SKM-1 (cell line): ENCODE measurements around the gene KIF5C.
"Not testable (repeated sequence)": the region's sequence is repeated elsewhere in the genome, so short reads cannot be mapped to it uniquely, and the experiment has no call there.

Source experiments
- DNase-seq: peaks from one replicate; lab custom pipeline; 2025; ENCODE audit not compliant: unreplicated experiment; lab: John Stamatoyannopoulos, UW

The KIF5C gene

DNA sequence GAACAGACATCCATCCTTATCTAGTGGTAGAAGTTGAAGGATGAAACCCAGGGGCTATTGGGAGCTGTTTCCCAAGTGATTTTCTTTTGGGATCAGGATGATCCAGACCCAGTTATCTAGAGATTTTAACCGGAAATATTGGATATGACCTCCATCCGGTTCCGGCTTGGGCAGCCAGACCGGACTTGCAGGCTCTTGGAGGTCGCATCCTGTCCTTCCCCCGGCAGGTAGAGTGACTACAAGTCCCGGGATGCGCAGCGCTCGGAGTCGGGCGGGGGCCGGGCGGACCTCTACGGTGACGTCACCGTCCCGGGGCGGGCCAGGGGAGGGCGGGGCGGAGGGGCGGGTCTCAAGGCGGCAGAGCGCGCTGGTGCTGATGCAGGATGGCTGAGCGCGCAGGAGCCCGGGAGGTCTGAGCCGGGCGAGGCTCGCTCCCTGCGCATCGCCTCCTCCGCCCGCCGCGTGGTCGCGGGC, at the start of gene KIF5C:
TSS of gene KIF5C (plus strand) at position 360 of the 474 bp plus-strand sequence. CDS start 391 bp downstream, outside the sequence.
- DNase-seq, result no peak

- DNase-seq, result no peak
Measured at GRCh38 chr2:148826791-148827190, 48.2 kb upstream of the KIF5C start.

GRCh38 chr2:148828941-148829340, 46.1 kb upstream of the KIF5C start:
- no peak for DNase-seq

DNA sequence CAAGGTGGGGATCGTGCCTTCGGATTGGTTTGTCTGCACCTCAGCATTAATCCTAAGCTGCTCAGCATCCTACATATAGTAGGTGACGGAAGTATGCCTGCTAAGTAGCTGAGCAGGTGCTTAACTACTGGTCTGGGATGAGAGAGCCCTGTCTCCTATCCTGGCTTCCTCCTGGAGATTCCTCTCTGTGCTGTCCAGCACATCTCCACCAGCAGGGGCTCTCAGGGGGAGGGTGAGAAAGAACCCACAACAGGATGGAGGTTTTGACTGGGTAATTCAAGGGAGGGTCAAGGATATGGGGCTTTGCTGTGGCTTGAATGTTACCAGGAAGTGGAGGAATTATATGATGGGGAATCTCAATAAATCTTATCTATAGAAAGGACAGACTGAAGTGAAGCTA, 45.4 kb upstream of the KIF5C start:
- no peak for DNase-seq

DNA sequence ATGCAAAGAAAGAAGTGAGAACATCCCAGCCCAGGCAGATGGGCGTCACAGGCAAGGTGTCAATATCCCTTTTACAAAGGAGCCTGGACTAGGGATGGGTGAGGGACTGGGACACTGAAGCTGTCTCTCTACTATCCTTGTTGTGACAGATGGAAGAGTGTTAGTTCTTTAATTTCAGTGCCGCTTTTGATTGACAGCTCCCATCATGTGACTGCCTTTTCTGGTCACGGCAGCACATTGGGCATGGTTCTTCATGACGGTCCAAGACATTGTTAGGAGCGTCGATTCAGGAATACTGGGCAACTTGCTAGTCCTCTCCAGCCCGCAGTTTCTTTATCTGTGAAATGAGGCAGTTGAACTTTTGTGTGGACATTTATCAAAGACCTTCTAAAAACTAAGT, 42.4 kb upstream of the KIF5C start:
- DNase-seq, result no peak

GRCh38 chr2:148842050-148842449, 33.0 kb upstream of the KIF5C start:
- DNase-seq, result no peak

DNA sequence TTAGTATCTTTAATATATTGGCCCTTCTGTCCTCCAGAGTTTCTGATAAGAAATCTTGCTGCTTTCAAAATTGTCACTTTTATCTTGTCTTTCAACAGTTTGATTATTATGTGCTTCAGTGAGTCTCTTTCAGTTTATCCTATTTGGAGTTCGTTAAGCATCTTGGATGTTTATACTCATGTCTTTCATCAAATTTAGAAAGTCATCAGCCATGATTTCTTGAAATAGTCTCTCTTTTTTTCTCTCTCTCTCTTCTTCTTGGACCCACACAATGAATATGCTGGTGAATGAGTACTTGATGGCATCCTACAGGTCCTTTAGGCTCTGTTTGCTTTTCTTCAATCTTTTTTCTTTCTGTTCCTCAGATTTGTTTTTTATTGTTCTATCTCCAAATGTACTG, 26.9 kb upstream of the KIF5C start:
- DNase-seq, result no peak

DNA sequence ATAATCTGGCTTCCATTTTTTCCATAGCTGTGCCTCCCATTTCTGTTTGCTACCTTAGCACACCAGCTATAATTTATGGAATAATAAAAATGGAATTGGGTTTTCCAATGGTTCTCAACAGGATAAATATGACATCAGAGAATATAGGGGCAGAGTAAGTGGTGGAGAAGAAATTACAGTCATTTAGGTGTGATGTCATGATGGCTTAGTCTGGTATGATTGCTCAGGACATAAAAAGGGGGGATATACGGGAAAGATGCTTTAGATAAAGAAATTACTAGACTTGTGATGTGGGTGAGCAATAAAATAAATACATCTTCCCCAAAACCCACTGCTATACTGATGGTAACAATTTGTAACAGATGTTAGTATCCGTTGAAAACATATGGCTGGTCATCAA, 21.6 kb upstream of the KIF5C start:
- DNase-seq, result no peak

DNA sequence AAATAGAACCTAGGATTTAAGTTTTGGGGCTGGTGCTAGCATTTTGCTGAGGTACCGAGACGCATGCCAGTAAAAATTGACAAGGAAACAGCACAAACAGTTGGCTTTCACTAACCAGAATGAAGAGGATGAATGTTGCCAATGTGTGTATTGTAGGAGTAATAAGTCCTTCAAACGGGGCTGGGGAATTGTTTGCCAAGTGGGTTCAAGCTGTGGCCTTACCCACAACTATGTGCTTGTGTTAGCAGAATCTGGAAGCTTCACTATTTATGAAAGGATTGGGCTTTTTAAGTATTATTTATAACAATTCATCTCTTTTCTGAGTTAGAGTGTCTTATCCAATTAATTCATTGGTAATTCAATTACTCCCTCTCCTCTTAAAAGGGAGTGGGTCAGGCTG, 15.0 kb upstream of the KIF5C start:
- DNase-seq, result no peak

DNA sequence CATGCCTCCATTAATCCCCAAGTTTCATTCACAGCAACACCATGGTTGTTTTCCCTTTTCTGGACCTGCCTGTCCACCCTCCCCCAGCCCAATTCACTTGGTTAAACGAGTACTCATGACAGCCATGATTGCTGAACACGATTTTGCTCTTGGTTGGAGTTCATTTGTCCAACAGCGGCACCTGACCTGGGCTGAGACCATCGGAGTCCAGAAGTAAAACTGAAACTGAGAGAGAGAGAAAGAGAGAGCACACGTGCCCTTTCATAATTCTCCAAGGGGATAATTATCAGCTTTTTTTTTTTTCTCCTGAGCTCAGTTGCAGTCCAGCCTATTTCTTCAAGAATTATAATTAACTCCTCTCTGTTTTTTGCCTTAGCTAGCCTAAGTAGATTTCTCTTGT, 13.7 kb upstream of the KIF5C start:
- no peak for DNase-seq

- not testable (repeated sequence) for DNase-seq
Measured at GRCh38 chr2:148862478-148862877, 12.5 kb upstream of the KIF5C start.

DNA sequence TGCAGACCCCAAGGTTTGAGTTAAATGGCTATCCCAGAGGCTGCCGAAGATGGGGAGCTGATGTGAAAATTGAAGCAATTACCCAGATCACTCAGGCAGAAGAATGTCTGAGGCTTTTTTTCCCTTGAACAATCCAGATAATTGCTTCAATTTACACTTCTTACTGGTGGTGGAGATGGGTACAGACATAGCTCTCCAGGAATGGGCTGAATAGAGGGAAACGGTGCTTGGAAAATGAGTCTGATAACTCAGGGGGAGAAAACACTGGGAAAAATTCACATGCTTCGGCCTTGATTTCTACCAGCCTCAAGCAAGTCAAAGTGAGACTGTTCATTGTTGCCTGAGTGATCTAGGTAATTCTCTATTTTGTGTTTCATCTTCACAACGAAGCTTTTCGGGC, 9.5 kb upstream of the KIF5C start:
- DNase-seq, result no peak

DNA sequence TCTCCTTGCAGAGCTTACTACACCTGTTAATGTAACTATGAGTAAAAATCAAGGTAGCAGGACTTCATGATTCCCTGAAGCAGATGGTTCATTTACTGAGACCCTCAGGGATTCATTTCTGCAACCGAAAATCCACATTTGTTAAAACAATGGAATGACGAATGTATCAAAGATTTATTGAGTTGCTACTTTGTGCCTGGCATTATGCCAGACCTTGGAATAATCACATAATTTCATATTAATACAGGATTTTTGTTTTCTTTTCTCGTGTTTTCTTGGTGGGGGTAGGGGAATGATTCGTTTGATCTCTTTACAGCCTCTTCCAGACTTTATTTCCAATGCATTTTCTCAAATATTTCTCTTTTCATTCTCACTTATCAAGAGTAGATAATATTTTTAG, 8.9 kb upstream of the KIF5C start:
- no peak for DNase-seq

- DNase-seq, result no peak
Measured at GRCh38 chr2:148867079-148867769, 7.8 kb upstream of the KIF5C start.

DNA sequence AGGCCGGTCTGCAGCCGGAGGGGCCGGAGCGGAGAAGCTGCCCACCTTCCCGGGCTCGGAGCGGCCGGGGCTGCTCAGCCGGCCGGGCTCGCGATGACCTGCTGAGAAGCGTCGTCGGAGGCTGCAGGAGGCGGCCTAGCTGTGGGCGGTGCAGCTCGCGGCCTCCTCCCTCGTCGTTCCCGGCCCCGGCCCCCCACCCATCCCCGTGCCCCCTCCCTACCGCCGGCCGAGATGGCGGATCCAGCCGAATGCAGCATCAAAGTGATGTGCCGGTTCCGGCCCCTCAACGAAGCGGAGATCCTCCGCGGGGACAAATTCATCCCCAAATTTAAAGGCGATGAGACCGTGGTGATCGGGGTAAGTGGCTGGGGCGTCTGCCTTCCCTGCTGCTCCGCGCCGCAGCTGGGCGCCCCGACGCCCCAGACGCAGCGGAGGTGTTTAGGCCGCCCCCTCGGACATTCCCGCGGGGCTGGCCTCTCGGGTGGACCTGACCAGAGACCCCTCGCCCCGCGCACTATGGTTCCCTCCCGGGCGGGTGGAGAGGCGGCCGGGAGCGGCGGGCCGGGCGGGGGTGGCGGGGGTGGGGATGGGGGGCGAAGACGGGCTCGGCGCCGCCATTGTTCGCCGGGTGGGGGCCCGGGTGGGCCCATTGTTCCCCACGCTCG, 492 bp downstream of the KIF5C start:
- no peak for DNase-seq

DNA sequence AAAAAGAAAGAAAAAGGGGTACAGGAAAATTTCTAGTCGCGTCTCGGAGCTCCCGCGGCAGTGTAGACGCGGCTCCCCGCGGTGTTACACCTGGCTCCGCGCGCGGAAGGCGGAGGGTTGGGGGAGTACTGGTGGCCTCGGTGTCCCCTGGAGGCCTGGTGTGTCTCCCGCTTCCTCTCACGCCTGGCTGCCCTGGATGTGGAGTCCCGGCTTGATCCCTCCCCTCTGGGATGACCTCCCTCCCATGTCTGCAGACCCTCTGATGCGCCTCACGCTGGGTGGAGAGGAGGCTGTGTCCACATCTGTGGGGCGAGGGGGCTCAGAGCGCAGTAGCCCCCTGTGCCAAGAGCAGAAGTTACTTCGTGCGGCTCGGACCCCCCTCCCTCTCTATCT, 1.2 kb downstream of the KIF5C start:
- no peak for DNase-seq

- no peak for DNase-seq
Measured at GRCh38 chr2:148876595-148877402, 1.8 kb downstream of the KIF5C start.

DNA sequence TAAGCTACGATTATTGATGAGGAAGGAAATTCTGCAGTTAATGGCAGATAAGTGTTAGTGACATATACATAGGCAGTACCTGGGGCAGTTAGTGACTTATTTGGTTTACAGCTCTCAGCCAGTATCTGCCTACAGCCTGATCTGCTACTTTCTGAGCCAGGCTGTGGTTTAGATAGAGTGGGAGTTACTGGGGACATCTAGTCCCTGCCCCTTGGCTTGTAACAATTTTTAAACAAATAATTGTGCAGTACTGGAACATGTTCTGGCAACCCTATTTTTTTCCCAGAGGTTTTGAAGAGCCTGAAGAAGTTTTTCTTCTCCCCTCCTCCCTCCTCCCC, 2.3 kb downstream of the KIF5C start:
- DNase-seq, result no peak

GRCh38 chr2:148880636-148881035, 5.6 kb downstream of the KIF5C start:
- DNase-seq, result no peak

- no peak for DNase-seq
Measured at GRCh38 chr2:148882051-148882450, 7.0 kb downstream of the KIF5C start.

GRCh38 chr2:148885209-148885608, 10.2 kb downstream of the KIF5C start:
- DNase-seq, result no peak

DNA sequence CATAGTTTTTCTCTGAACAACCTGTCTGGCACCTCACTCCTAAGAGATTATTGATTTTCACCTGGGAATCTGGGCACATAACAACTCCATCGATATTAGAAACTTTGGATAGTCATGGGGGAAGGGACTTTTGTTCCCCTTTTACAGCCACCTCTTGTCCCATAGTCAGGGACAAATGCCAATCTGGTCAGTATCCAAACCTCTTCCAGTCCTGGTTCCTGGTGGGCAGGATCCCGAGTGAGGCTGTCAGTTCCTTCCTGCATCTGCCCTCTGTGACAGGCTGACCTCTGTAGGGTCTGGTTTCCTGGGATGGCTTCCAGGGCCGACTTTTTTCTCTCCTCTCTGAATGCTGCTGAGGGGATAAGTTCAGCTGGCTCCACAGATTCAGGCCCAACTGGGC, 11.0 kb downstream of the KIF5C start:
- DNase-seq, result no peak
